Muscle layer of duodenum (tissue), 2 donors: Measurements from ENCODE around the gene BPHL.

Experiments
- H3K27ac ChIP-seq: one replicate; pipeline ENCODE4 v1.7.0; 2013; ENCODE audit warnings: mild to moderate bottlenecking, low read length
- H3K27me3 ChIP-seq: one replicate; pipeline ENCODE4 v1.7.0; 2013; ENCODE audit warnings: low read depth, mild to moderate bottlenecking, control low read depth, low read length
- H3K36me3 ChIP-seq, 2 donors: one replicate each; pipeline ENCODE4 v1.7.0; 2013; ENCODE audit warnings: low read length in 2 of 2, control low read depth in 1 of 2, mild to moderate bottlenecking in 1 of 2; ENCODE audit not compliant: insufficient read depth in 2 of 2, control insufficient read depth in 1 of 2
- H3K4me1 ChIP-seq, 2 donors: one replicate each; pipeline ENCODE4 v1.7.0; 2013; ENCODE audit warnings: low read length in 2 of 2, mild to moderate bottlenecking in 2 of 2, control low read depth in 1 of 2, moderate library complexity in 1 of 2; ENCODE audit not compliant: insufficient read depth in 2 of 2, control insufficient read depth in 1 of 2
- H3K4me3 ChIP-seq, 2 donors: one replicate each; pipeline ENCODE4 v1.7.0; 2013; ENCODE audit warnings: low read length in 2 of 2, low read depth in 1 of 2, mild to moderate bottlenecking in 1 of 2
- H3K9me3 ChIP-seq, 2 donors: one replicate each; pipeline ENCODE4 v1.7.0; 2013; ENCODE audit warnings: low read length in 2 of 2, control low read depth in 1 of 2, mild to moderate bottlenecking in 1 of 2; ENCODE audit not compliant: control insufficient read depth in 1 of 2
- donor health status: healthy.

The BPHL gene

GRCh38 chr6:3199382-3199781, 80.9 kb downstream of the BPHL start:
- Histone ChIP-seq H3K27me3 (no peaks in the 10 kb centered on the region), H3K4me3 (no peak overlapping the region), H3K36me3 (no peaks in the 10 kb centered on the region), H3K4me1 (peaks cover 0 to 3% of the 10 kb centered on the region in 2 donors), H3K9me3 (no peaks in the 10 kb centered on the region), H3K27ac (no peak overlapping the region)

GRCh38 chr6:3200682-3201081, 82.2 kb downstream of the BPHL start:
- no peaks in the 10 kb centered on the region for H3K9me3 ChIP-seq

GRCh38 chr6:3201388-3201787, 82.9 kb downstream of the BPHL start:
- Histone ChIP-seq H3K4me3 (no peak overlapping the region), H3K27me3 (no peaks in the 10 kb centered on the region), H3K36me3 (no peaks in the 10 kb centered on the region)

More at GRCh38 chr6:3200682-3201081, 82.2 kb downstream of the BPHL start:
- Histone ChIP-seq H3K4me1 (no peaks in the 10 kb centered on the region), H3K27me3 (no peaks in the 10 kb centered on the region), H3K27ac (no peak overlapping the region), H3K36me3 (no peaks in the 10 kb centered on the region), H3K4me3 (no peak overlapping the region)

More at GRCh38 chr6:3201388-3201787, 82.9 kb downstream of the BPHL start:
- no peaks in the 10 kb centered on the region for H3K9me3 ChIP-seq
- H3K27ac ChIP-seq = no peak overlapping the region
- no peaks in the 10 kb centered on the region for H3K4me1 ChIP-seq
